DMS 273 (cell line): ENCODE results near the gene RFX1.

Experiments used
- DNase-seq: peaks from one replicate; lab custom pipeline; 2025; ENCODE audit not compliant: unreplicated experiment; lab: John Stamatoyannopoulos, UW

RFX1 gene

DNA sequence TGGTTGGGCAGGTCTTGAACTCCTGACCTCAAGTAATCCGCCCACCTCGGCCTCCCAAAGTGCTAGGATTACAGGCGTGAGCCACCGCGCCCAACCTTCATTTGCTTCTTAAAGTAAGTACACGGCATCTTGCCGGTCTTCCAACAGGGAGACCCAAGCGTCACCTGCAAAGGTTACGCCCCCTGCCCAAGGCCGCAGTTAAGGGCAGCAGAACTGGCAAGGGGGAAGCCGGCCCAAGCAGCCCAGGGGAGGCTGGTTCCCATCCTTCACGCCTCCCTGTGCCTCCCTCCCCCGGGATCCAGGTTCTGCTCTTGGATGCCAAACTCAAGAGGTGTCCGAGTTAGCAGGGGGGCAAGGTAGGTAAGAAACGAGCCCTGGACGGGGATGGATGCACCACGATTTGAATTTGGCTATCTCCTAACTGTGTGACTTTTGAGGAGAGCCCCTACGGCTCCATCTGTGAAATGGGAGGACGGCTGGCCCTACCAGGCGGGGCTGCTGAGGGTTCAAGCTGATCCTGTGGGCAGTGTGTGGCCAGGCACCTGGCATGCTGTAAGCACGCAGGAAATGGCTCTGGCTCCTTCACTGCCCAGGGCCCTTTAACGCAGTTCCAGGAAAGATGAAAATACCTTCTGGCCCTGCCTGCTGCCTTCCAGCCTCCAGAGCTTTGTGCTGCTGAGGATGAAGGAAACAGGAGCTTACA is 9.0 kb downstream of the RFX1 start:
- DNase-seq: no peak

DNA sequence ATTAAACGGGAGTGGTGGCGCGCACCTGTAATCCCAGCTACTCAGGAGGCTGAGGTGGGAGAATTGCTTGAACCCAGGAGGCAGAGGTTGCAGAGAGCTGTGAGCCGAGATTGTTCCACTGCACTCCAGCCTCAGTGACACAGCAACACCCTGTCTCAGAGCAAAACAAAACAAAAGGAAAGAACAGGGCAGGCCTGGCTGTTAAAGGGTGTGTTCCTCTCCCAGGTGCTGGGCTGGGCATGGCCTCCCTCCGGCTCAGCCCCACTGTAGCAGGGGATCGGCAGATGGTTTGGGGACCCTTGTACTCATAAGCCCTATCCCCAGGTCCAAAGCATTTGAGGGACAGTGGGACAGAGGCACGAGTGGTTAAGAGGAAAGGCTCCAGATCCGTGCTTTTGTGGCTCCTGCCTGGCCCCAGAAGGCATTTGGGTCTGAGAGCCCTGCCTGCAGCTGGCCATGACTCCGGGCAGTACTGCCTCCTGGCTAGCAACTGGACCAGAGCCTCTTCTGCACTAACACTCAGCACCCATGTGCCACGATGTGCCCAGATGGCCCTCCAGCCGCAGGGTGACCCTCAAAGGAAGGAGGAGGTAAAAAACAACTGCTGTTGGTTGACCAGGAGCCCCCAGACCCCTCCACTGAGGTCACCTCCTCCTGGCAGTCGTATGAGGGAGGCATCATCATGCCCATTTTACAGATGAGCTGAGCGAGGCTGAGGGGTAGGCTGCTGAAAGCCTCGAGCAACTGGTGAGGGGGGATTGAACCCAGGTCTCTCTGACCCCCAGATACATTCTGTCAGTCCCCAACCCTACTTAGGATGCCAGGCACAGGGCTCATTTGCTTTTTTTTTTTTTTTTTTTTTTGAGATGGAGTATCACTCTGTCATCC is 10.0 kb downstream of the RFX1 start:
- DNase-seq: no peak

DNA sequence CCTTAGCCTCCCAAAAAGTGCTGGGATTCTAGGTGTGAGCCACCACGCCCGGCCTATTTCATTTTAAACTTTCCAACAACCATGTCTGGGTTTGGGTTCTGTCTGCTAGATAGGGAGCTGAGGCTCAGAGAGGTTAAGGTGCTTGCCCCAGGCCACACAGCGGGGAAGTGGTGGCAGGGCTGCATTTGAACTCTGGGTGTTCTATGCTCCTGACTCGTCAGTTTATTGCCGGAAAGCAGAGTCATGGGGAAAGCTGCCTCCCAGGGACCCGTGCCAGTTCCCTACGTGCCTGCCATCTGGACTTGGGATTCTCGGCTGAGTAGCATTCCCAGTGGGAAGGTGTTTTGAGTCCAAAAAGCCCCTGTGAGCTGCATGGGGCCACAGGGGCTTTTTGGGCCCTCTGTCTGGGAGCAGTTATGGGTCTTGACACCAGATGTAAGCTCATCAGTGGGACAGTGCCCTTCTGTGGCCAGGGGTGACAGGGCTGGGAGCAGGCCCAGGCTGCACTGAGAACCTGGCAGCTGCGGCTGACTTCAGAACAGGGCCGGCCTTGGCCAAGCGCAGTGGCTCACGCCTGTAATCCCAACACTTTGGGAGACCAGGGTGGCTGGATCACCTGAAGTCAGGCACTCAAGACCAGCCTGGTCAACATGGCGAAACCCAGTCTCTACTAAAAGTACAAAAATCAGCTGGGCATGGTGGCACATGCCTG is 10.9 kb downstream of the RFX1 start:
- DNase-seq: peak; percentile 88

DNA sequence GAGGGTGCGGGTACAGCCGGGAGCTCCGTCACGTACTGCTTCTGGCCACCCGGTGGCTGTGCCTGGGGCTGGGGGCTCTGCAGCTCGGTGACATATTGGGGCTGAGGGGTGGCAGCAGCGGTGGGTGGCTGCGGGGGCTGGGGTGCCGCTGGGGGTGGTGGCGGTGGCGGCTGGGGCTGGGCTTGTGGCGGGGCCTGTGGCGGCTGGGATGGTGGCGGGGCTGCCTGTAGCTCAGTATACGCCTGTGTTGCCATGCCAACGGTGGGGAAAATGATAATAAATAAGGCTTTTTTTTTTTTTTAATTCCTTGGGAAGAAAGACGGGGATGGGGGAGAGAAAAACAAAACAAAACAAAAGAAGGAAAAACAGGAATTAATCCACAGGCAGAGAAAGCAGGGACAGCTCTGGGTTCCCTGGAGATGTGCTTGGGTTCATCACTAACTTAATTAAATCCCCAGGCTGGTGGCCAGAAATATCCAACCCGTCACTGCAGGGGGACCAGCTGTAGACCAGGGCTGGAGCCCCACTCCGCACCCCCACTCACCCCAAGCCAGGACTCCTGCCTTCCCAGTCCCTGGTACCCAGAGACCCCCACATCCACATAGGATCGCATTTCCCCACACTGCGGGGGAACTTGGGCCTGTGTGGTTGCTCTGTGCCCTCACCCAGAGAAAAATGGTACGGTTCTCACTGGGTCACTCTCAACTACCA is 12.4 kb downstream of the RFX1 start:
- DNase-seq: no peak

DNA sequence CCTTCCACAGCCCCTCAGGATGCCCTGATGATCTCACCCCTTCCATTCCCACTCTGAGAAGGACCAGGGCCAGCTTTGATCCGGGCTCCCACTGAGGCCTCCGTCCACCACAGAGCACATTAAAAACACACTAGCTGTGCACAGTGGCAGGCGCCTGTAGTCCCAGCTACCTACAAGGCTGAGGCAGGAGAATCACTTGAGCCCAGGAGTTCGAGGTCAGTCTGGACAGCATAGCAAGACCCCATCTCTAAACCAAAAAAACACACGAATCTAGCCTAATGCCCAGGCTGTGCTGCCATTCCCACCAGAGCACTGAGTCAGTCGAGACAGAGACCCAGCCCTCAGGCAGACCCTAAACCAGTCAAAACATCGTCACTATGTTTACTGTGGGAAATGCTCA is 14.1 kb downstream of the RFX1 start:
- DNase-seq: no peak

DNA sequence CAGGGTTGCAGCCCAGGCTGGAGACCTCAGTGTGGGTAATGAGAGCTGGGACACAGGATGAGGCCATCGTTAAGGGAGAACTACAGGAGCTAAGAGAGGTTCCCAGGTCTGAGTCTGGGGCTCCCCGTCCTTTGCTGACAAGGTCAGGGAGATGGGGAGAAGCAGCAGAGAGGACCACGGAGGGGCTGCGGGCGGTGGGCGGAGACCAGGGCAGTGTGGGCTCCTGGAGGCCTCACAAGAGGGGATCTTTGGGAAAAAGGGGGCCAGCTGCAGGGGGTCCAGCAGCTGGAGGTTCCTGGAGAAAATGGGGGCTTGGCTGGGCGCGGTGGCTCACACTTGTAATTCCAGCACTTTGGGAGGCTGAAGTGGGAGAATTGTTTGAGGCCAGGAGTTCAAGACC is 16.0 kb downstream of the RFX1 start:
- DNase-seq: no peak

DNA sequence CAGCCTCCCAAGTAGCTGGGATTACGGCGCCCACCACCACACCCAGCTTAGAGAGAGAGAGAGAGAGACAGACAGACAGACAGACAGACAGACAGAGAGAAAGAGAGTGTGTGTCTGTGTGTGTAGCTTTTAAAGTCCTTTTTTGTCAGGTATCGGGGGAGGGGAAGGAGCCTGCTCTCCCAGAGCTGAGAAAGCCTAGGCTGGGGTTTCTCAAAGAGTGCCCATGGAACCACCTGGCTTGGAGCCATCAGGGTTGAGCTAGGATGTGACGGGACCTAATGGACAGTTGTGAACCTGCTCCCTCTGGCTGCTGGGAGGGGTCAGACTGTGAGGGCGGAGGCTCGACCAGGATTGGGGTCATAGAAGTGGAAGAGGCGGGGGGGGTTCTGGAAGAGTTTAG is 16.6 kb downstream of the RFX1 start:
- DNase-seq: no peak

DNA sequence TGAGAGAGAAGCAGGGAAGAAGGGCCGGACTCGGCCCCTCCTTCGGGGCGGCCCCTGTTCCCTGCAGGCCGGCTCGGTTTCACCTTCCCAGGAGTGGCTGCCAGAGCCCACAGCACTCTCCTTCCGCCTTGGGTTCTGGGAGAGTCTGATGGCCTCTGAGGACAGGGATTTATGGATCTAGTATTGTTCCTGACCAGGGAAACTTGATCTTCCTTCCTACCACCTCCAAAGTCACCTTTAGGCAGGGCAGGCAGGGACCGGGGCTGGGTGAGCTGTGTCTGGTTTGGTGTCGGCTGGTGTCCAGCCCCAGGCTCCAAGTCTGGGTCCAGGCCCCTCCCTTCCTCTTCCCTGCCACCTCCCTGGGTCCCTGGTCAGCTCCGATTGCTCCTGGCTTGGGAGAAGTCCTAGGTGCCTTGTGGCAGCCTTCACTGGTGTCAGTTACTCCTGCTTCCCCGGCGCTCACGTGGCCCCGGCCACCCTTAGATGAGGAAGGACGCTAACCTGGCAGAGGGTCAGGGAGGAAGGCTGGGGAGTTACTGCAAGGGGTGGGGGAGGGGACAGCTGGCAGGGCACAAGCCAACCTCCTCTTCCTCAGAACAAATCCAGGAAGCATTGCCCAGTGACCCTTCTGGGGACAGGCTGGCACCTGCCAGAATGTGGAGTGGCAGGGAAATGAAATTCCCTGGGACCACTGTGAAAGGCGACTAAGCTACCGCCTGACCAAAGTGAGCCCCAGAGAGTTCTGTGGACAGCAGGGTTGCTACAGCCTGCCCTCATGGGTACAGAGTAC is 18.8 kb downstream of the RFX1 start:
- no peak for DNase-seq

DNA sequence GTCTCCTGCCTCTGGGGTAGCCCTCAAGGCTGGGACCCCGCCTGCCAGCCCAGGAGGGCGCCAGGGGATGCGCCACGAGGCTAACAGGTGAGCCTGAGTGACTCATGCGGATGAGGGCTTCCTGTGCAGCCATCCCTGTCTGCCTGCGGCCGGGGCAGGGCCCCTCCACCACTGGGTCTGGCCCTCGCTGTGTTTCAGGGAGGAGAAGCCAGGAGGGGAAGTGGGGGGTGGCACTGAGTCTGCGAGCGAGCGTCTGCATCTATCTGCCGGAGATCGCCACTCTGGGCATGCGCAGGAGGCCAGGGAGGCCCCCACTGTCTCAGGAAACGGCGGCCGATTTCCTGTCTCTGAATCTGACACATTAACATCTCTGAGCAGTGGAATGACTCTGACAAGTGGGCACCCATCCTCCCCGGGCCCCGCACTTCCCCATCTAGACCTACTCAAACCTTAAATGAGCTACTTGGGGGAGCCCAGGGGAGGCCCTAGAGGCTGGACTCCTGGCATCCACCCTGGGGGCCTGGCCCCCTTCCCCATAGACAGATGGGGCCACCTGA is 19.7 kb downstream of the RFX1 start:
- no peak for DNase-seq

DNA sequence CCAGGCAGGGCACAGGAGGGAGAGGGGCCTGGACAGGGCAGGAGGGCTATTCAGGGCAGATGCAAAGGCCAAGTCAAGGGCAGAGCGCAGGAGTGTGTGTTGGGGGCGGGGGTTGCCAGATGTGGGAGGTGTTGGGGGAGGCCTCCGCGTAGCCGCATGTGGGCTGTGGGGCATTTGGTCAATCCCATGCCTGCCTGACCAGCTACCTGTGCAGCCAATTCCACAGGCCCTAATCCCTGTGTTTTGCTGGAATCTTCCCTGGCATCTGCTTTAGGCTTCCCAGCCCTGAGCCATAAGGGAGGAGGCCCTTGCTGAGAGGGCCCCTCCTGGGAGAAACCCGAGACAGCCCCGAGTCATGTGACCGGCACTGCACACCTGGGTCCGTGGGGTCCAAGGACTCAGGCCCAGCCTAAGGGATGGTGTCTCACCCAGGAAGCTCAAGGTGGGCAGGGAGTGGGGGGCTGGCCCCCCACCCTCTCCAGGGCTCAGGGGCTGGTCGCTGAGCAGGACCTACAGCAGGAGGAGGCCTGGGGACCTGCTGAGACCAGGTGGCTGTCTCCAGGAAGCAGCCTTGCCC is 20.3 kb downstream of the RFX1 start:
- DNase-seq: peak; percentile 44

DNA sequence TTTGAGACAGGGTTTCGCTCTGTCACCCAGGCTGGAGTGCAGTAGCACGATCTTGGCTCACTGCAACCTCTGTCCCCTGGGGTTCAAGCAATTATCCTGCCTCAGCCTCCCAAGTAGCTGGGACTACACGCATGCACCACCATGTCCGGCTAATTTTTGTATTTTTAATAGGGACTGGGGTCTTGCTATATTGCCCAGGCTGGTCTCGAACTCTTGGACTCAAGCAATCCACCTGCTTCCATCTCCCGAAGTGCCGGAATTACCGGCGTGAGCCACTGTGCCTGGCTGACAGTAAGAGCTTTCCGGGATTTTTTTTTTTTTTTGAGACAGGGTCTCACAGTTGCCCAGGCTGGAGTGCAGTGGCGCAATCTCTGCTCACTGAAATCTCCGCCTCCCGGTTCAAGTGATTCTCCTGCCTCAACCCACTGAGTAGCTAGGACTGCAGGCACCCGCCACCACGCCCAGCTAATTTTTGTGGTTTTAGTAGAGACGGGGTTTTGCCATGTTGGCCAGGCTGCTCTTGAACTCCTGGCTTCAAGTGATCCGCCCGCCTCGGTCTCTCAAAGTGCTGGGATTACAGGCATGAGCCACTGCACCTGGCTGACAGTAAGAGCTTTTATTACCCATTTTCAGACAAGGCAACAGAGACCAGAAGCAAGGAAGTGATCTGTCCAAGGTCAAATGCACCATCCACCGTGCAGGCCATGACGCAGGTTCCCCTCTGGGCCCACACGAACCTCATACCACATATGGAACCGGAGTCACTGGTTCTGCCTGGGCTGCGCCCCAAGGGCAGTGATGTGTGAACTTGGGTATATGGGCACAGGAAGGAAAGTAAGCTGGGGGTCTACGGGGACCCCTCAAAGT is 21.0 kb downstream of the RFX1 start:
- DNase-seq: no peak

DNA sequence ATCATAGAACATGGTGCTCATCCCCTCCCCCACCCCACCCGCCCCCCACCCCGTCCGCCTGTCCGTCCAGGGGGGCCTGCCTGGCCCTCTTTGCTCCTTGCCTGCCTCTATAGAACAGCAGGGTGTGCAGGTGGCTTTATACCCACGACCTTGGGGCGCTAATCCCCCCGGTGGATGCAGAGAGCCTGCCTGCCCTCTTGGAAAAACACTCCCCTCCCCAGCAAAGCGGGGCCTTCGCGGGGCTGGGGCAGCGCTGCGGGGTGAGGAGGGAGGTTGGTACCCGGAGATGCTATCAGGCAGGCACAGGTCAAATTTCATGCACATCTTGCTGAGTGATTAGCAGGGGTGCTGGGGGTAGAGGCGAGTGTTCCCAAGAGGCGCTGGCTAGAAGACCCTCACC is 21.9 kb downstream of the RFX1 start:
- DNase-seq: peak; percentile 38

DNA sequence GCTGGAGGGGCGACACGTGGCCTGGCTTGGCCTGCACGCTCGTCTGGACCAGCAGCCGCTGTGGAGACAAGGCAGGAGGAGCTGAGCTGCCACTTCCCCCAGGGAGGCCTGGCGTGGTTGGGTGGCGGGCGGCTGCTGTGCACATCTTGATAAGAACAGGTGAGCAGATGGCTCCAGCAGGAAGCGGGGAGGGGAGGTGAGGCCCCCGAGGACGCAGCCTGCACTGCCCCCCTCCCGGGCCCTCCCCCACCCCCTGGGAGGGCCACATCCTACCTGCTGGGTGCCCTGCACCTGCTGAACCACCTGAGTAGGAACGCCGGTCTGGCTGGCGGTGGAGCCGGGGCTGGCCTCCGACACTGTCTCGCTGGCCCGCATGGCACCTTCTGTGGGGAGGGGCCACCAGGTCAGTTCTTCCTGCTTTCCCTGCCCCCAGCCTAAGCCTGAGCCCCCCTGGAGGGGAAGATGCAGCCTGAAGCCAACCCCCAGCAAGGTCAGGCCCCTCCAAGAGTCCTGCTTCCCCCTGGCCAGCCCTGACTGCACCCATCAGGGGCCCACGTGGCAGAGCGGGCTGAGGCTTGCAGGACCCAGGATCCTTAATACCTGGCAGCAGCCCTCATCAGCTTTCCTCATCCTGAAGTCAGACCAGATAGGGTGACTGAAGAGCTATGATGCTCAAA is 22.8 kb downstream of the RFX1 start:
- DNase-seq: peak; percentile 24

DNA sequence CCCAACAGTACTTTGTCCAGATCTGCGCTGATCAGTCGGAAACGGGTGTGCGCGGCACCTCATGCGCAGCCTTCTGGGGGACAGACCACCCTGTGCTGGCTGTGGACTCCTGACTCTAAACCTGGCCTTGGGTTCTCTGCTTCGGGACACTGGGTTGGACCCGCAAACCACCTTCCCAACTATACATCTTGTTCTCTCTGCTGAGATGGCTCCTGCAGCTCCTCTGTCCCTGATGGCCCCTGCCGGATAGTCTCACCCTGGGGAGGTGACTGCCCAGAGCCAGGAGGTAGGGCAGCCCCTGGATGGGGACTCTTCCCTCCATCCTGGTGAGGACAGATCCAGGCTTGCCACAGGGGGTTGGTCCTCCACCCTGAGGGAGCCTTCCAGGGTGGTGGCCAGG is 23.3 kb downstream of the RFX1 start:
- DNase-seq: no peak

DNA sequence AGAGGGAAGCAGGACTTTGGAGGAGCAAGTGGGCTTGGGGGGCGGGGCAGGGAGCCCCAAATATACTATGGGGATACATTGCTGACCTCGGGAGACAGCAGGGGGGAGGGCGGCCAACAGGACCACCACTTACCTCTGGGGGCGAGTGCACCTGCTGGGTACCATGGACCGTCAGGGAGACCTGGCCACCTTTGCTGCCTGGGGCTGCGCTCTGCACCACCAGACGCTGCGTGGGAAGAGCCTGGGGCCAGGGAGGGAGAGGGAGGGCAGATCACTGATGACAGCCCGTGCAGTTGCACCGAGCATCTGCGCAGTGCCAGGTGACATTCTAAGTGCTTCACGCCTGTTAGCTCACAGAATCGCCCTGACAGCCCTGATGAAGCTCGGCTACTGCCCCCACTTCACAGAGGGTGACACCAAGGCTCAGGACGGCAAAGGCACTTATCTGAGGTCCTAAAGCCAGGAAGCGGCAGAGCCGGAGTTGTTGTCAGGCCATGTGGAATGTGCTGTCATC is 24.1 kb downstream of the RFX1 start:
- no peak for DNase-seq

DNA sequence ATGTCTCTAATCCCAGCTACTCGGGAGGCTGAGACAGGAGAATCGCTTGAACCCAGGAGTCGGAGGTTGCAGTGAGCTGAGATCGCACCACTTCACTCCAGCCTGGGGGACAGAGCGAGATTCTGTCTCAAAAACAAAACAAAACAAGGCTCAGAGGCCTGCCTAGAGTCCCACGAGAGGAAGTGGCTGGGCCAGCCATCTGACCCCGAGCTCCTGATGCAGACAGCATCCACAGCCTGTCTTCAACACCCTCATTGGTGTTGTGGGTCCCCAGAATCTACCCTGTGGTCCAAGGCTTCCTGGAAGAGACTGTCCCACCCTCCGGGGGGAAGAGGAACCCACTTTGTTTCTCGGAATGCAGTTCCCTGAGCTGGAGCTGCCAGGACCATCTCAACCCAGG is 24.7 kb downstream of the RFX1 start:
- no peak for DNase-seq

DNA sequence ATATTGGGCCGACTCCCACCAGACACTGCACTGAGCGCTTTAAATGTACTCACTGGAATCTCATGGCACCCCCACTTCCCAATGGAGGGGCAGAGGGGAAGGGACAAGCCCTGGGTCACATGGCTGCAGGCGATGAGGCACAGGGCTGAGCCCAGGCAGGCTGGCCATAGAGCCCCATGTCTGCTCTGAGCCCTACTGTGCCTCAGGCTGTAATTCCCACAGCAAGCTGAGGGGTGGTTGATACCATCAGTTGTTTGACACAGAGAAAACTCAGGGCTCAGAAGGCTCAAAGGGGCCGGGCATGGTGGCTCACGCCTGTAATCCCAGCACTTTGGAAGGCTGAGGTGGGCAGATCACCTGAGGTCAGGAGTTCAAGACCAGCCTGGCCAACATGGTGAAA is 25.1 kb downstream of the RFX1 start:
- no peak for DNase-seq

DNA sequence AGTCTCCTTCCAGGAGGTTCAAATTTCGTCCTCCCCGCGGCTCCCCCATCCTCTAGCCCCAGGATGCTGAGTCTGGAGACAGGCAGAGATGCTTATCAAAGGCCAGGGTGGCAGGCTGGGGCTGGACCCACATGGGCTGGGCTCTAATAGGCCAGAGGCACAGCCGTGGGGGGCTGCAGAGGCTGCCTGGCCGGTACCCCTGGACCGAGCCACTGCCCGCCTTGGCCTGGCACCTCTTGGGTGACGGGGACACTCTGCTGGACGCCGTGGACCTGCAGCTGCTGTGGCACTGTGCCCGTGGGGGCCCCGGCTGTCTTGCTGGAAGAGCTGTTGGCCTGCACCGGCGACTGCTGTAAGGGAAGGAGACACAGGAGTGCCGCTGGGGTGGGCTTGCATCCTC is 25.8 kb downstream of the RFX1 start:
- no peak for DNase-seq
